NB4 (cell line): ENCODE data around the gene MPND.

ENCODE experiments used
- CTCF ChIP-seq: IDR thresholded peaks from one replicate; pipeline ENCODE4 v1.5.1; 2012; ENCODE audit warnings: low read depth, low read length
- POLR2A ChIP-seq: IDR thresholded peaks from 2 replicates; pipeline ENCODE4 v1.6.1; 2011; ENCODE audit warnings: mild to moderate bottlenecking; ENCODE audit not compliant: insufficient read length; ENCODE audit errors: extremely low read depth

GRCh38 chr19:4301590-4302242, 41.6 kb upstream of the MPND start:
- TF ChIP-seq CTCF, result no peak
- TF ChIP-seq POLR2A, result no peak
